Activated CD8-positive, alpha-beta T cell treated with anti-CD3 and anti-CD28 coated beads for 36 hours (primary cell): Measurements from ENCODE around the gene LY6G5C. TPM values are rescaled to one million over a fixed set of nuclear protein-coding genes. Genes with fewer than 3 reads are reported as not detected.

Source experiments
- ATAC-seq: fragments of 200-7000 bp; cut with Tn5 transposase; one replicate; pipeline ENCODE4 v1.10.0; 2021; ENCODE audit warnings: mild to moderate bottlenecking, moderate library complexity
- CTCF ChIA-PET: fragments of 350-600 bp; sonication (Branson Sonifier 250); formaldehyde crosslinking; loops from one replicate; lab custom pipeline; 2021; ENCODE audit warnings: antibody characterized with exemption; lab: Charles Lee
- POLR2A ChIA-PET: fragments of 350-600 bp; sonication (Branson Sonifier 250); formaldehyde crosslinking; loops from one replicate; lab custom pipeline; 2021; ENCODE audit warnings: antibody characterized with exemption; lab: Charles Lee
- DNase-seq: peaks from one replicate; pipeline ENCODE4 v3.0.0-alpha.2; 2020
- H3K27ac Mint-ChIP-seq: one replicate; pipeline ENCODE4 v1.8.0; 2021; ENCODE audit warnings: mild to moderate bottlenecking, mixed read lengths
- H3K27me3 Mint-ChIP-seq: one replicate; pipeline ENCODE4 v1.8.0; 2021; ENCODE audit warnings: mixed read lengths
- H3K36me3 Mint-ChIP-seq: one replicate; pipeline ENCODE4 v1.8.0; 2021; ENCODE audit warnings: low read depth, mixed read lengths
- H3K4me1 Mint-ChIP-seq: one replicate; pipeline ENCODE4 v1.8.0; 2021; ENCODE audit warnings: low read depth, mixed read lengths
- H3K4me3 Mint-ChIP-seq: one replicate; pipeline ENCODE4 v1.8.0; 2021; ENCODE audit warnings: mild to moderate bottlenecking, moderate library complexity, mixed read lengths
- H3K9me3 Mint-ChIP-seq: one replicate; pipeline ENCODE4 v1.8.0; 2021; ENCODE audit warnings: mixed read lengths
- CTCF ChIP-seq: fragments of 200-600 bp; IDR thresholded peaks from one replicate; pipeline ENCODE4 v1.8.0; 2022; ENCODE audit warnings: antibody characterized with exemption, mild to moderate bottlenecking
- intact Hi-C: fragments of 100-400 bp; cut with micrococcal nuclease; formaldehyde crosslinking; loops from one replicate; pipeline ENCODE4 v1.10.0; 2022
- total RNA-seq, 2 experiments: library from RNA; stranded (reverse); gene quantifications; one replicate each; pipeline ENCODE4 v1.2.3, GENCODE V29; 2021

Gene LY6G5C
- total RNA-seq, 2 experiments from 2014 or later = 1.6 to 2.3 TPM

- peaks cover 70% of the 10 kb centered on the region for H3K4me1 Mint-ChIP-seq
- H3K36me3 Mint-ChIP-seq = peaks cover 62% of the 10 kb centered on the region
- POLR2A ChIA-PET = interaction anchor here (1.0 to 2.2 kb wide), 2 partner anchors 45 to 172 kb away, joined by 3 to 5 read pairs; partner anchors contain the start of gene ABHD16A
Measured at GRCh38 chr6:31658158-31658688, 22.6 kb downstream of the LY6G5C start.

GRCh38 chr6:31657406-31658157 lies 23.3 kb downstream of the LY6G5C start:
- peaks cover 60% of the 10 kb centered on the region for H3K36me3 Mint-ChIP-seq
- ATAC-seq = no peak
- no peaks in the 10 kb centered on the region for H3K9me3 Mint-ChIP-seq
- ChIA-PET CTCF (interaction anchor here (1.0 to 1.3 kb wide), 2 partner anchors 107 to 112 kb away, joined by 3 read pairs; no protein-coding TSS in a partner anchor), POLR2A (interaction anchor here (0.7 to 9.0 kb wide), 8 partner anchors 7 to 173 kb away, joined by 3 to 160 read pairs (median 3); partner anchors contain the start of genes ABHD16A, C6orf47, CSNK2B and GPANK1)
- H3K27me3 Mint-ChIP-seq = no peaks in the 10 kb centered on the region
- intact Hi-C loops = no loop called here
- peak overlapping the region; percentile 85 for H3K27ac Mint-ChIP-seq
- peak overlapping the region; percentile 98 for H3K4me3 Mint-ChIP-seq
- TF ChIP-seq CTCF = no peak
- DNase-seq = peak; percentile 74
- peaks cover 68% of the 10 kb centered on the region for H3K4me1 Mint-ChIP-seq

More at GRCh38 chr6:31658158-31658688, 22.6 kb downstream of the LY6G5C start:
- H3K27ac Mint-ChIP-seq = peak overlapping the region; percentile 85
- intact Hi-C loops = no loop called here
- CTCF ChIA-PET = interaction anchor here (1.0 to 1.3 kb wide), 2 partner anchors 107 to 113 kb away, joined by 3 read pairs; no protein-coding TSS in a partner anchor
- ATAC-seq (no peak), DNase-seq (no peak)
- no peaks in the 10 kb centered on the region for H3K9me3 Mint-ChIP-seq
- TF ChIP-seq CTCF = no peak
- peak overlapping the region; percentile 98 for H3K4me3 Mint-ChIP-seq
- no peaks in the 10 kb centered on the region for H3K27me3 Mint-ChIP-seq

GRCh38 chr6:31655349-31656237 lies 25.3 kb downstream of the LY6G5C start, which contains the start of gene APOM:
APOM (plus strand) TSS chr6:31655894; CDS start chr6:31655967, 73 bp downstream.
- Mint-ChIP-seq H3K4me3 (no peak within 1 kb of the TSS), H3K4me1 (peaks cover 60% of the 10 kb centered on the region), H3K27me3 (no peaks in the 10 kb centered on the region), H3K36me3 (peaks cover 57% of the 10 kb centered on the region), H3K9me3 (no peaks in the 10 kb centered on the region), H3K27ac (peak within 1 kb of the TSS; percentile 56)
- no peak for TF ChIP-seq CTCF
- DNase-seq (no peak), ATAC-seq (no peak)
- intact Hi-C loops = no loop called here
- ChIA-PET POLR2A (interaction anchor here (0.6 to 9.0 kb wide), 6 partner anchors 9 to 87 kb away, joined by 3 to 160 read pairs (median 4); partner anchors contain the start of genes C6orf47, CSNK2B and GPANK1), CTCF (interaction anchor here (1.2 to 1.4 kb wide), 2 partner anchors 75 to 110 kb away, joined by 4 to 5 read pairs; partner anchors contain the start of gene ATP6V1G2)

- DNase-seq = no peak
- Mint-ChIP-seq H3K9me3 (no peaks in the 10 kb centered on the region), H3K27ac (no peak overlapping the region), H3K4me1 (peaks cover 63% of the 10 kb centered on the region), H3K4me3 (no peak overlapping the region), H3K36me3 (peaks cover 55% of the 10 kb centered on the region), H3K27me3 (no peaks in the 10 kb centered on the region)
- no peak for ATAC-seq
- ChIA-PET POLR2A (interaction anchor here (1.0 to 9.0 kb wide), 7 partner anchors 10 to 92 kb away, joined by 3 to 160 read pairs (median 7); partner anchors contain the start of genes ABHD16A, C6orf47, CSNK2B and GPANK1), CTCF (interaction anchor here (0.7 to 3.8 kb wide), 4 partner anchors 9 to 162 kb away, joined by 4 to 16 read pairs (median 4); partner anchors contain the start of gene GPANK1)
- TF ChIP-seq CTCF = no peak
- intact Hi-C loops = no loop called here
Measured at GRCh38 chr6:31654574-31655348, 26.1 kb downstream of the LY6G5C start.
